Endothelial cell of hepatic sinusoid (primary cell): Measurements from ENCODE around the gene DGKB.

Source experiments
- in situ Hi-C: cut with HindIII; loops from 2 replicates; pipeline ENCODE4 v1.10.0; 2017; ENCODE audit warnings: low sequenced_read_pairs

The DGKB gene

DNA sequence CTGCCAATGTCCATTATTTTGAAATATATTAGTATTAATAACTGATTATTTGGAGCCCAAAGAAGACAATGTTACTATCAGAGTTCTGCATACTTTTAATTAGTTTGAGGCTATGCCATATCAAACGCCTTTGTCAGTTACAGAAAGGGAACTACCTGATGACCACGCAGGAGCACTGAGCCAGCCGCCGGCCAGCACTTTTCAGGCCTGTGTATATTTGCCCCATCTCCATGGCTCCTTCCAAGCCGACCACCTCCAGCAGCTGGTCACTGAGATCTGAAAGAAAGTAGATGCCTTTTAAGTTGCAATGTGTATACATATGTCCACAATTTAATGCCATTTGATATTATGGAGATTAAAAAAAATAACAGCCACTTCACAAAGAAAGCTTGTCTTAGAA lies 724.7 kb downstream of the DGKB start:
- in situ Hi-C loops = no loop called here

DNA sequence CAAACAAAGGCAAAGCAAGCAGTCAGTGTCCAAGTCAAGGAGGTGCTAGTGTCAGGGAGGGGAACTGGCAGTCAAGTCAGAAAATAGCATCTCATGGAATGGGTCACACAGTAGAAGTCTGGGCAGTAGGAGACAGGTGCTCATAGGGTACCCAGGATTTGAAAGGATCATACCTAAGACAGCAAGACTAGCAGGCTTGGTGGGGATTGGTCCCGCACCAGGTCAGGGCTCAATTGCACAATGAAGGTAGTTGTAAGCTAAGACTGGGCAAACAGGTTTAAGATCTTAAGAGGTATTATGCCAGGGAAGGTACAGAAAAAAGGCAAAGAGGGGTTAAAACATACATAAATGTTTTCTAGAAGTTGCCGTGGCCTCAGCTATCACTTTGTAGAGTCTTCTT lies 731.7 kb downstream of the DGKB start:
- in situ Hi-C loops = no loop called here

DNA sequence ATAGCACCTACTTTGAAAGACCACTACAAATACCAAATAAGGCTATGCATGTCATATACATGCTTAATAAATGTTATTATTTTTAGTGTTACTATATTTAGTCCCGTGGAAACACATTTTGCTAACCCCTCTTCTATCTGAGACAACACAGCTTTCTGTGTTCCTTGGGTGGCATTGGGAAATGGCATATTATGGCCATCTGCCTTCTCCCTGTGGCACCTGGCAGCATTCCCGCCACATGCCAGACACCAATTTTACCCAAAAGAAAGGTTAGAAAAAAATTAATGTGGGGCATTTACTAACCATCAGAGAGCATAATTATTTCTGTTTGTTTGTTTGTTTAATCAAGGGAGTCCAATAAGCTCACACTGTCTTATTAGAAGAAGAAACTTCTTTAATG lies 744.4 kb downstream of the DGKB start:
- in situ Hi-C loops = no loop called here

DNA sequence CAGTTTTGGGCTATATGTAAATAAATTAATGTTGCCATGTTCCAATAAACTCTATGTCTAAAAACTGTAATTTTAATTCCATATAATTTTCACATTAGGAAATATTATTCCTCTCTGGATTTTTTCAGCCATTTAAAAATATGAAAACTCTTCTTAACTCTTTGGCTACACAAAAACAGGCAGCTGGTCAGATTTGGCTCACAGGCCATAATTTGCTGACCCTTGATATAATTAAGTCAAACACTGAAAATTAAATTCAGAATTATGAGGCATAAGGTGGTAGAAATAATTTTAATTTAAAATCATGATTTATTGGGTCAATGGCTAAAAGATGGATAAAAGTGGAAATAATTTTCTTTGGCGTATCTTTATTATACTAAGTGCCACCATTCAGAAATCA lies 746.1 kb downstream of the DGKB start:
- in situ Hi-C loops = no loop called here

DNA sequence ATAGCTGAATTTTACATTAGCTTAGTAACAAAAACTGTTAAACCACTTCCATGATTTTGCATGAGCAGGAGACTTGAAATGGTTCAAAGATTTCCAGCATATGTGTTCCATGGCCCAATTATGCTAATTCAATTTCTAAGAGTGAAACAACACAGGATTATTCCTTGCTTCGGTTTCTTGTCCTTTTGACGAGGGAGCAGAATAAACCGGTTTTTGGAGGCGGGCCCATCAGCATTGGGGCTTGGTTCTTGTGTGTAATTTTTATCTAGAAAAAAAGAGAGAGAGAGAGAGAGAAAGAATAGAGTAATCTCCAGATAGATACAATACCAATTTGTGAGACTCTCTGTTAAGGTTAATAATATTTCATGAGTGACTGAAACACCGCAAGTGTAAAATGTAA lies 753.6 kb downstream of the DGKB start:
- in situ Hi-C loops = no loop called here

DNA sequence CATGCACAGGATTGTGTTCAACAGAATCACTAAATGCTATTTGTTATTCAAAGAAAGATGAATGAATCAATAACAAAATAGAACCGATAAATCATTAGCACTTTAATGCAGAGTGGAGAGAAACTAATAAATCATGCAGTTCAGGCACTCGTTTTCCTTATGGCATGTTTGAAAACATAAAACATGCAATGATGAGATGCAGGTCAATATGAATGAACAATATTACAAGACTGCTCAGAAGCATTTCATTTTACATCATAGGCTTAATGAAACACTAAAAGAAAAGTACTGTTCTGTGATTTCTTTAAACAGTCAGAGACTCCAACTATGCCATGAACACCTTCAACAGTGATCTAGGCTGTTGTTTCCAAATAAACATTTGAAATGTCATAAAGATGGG lies 755.0 kb downstream of the DGKB start:
- in situ Hi-C loops = no loop called here

DNA sequence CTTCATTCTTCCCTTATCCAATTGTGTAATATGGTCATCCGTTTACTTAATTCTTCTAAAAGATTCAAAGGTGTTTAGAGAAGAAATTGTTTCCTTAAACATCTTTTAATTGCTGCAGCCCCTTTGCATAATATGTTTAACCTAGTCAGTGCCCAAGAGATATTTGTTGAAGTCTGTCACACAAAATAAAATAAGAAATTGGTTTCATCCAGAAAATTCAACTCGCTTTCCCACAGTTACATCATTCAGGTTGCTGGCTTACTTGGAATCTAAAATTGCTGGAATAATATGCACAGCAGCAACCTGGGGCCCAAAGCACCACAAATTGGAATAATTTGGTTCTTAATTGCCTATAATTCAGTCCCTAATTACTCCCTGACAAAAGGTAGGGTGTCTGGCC lies 758.0 kb downstream of the DGKB start:
- in situ Hi-C loops = no loop called here

DNA sequence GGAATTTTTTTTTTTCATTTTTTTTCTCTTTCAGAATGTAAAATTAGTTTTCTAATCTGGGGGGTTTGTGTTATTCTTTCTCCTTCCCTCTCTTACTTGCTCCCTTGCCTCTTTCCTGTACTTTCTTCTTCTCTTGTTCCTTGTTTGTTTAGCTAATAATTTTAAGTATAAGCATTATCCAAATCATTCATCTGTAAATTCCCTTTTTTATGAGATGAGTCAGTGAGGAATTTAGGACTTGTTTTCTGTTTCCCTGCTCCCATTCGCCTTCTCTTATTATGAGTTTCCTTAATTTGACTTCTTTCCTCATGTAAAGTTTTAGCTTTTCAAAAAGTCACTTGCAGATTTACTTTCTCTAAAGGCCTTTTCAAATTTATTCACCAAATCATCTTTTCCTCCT lies 758.4 kb downstream of the DGKB start:
- in situ Hi-C loops = no loop called here

DNA sequence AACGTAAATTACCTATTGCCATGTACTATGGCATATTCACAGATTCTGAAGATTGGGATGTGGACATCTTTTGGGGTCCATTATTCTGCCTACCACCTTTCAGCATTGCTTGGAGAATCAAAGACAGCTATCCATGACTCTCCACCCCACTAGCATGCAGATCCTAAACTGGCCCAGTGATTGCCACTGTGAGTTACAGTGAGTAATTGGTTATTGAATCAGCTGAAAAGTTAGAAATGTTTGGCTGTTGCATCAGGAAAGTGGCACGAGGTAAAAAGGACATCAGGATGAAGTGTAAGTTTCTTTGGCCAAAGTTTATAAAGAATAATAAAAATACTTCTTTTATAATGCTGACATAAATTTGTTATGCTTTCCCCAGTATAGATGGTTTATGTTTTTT lies 764.9 kb downstream of the DGKB start:
- in situ Hi-C loops = no loop called here

DNA sequence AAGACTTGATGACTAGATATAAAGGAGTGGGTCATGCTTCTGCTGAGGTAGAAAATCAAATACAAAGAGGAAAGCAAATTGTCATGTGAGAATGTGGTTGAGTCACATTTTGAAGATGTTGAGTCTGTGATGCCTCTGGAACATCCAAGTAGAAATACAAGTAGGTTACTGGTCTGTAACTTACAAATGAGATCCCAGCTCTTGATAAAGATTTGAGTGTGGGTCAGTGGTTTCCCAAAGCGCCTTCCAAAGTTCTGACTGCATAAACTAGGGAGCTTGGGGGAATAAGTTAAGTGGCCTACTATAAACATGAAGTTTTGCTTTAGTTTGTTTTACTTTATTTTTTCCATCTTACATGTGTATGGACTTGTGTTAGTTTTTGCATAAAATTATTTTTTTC lies 768.8 kb downstream of the DGKB start:
- in situ Hi-C loops = loop anchor here (5.0 kb wide), 1 partner anchor 76 kb away; no protein-coding TSS in a partner anchor

DNA sequence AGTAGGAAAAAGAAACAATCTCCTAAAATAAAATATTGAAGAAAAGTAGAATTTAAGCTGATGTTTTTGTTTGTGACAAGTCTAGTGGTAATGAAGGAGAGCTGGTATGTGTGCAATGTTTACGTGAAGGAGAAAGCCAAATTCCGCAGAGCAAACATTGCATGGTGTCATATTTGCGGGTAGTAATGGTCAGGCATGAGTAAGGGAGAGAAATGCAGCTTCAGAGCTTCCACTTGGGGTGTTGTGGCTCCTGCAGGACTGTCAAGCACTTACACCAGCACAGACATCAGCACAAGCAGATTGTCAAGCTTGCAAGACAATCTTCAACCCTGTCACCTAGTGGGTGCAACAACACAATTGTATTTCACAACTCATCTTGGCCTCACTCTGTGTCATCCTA lies 776.6 kb downstream of the DGKB start:
- in situ Hi-C loops = no loop called here

DNA sequence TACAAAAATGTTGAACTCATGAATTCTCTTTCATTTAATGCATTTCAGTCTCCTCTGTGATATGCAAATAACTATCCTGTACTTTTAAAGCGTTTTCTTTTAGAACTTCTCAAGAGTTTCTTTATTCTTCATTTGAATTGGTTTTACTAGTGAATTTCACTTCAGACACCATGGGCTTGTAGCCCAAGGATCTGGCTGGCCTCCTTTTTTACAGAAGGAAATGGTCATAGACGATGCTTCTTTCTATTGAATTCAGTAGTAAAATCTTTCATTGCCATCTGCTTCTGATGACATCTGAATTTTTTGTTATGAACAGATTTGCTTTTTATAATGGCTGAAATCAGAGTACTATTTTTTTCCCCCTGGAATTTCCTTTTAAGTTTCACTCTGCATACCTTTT lies 777.8 kb downstream of the DGKB start:
- in situ Hi-C loops = no loop called here

DNA sequence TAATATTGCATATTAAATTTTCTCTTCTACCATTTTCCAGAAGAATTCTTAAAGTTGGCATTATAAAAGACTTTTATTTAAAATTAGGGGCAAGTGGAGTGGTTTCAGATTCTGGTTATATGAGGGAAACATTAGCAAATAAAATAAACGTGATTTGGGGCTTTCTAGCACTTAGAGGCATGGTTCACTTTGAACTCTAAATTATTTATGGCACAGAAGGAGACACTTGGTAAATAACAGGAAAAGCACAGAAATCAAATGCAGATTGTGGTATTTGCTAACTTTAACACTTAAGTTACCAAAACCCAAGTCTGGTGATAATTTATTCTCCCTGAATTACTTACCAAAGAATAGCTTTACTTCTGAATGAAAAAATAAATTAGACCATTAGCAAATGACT lies 778.6 kb downstream of the DGKB start:
- in situ Hi-C loops = no loop called here

DNA sequence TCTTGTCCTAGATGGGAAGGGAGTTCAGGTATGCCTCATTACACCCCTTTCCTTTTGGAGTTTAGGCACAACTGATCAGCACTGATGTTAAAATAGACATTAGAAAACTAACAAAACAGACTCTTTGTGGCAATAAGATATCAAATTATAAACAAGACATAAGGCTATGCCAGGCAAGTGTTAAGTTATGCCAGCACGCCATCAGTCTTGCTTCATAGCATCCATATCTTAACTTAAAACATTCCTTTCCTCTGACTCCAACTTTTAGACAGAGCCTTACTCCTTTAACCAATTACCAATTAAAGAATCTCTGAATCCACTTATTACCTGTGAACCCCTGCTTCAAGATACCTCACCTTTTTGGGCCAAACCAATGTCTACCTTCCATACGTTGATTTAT lies 786.9 kb downstream of the DGKB start:
- in situ Hi-C loops = no loop called here

DNA sequence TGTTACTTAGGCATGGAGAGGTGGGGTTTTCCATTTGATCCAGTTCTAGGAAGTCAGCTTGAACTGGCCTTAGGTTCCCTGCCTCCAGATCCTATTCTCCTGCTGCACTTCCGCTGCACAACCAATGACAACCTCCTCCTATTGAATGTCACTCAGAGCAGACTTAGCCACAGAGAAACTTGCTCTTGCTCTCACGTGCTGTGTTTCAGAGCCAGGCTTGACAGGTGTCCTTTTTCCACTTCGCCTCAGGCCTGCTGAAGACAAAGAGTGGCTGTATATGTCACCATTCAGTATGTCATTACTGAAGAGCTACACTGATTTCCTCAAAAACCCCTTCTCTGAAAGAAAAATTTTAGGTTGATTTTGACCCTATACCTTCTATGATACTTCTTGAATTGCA lies 797.7 kb downstream of the DGKB start:
- in situ Hi-C loops = no loop called here

DNA sequence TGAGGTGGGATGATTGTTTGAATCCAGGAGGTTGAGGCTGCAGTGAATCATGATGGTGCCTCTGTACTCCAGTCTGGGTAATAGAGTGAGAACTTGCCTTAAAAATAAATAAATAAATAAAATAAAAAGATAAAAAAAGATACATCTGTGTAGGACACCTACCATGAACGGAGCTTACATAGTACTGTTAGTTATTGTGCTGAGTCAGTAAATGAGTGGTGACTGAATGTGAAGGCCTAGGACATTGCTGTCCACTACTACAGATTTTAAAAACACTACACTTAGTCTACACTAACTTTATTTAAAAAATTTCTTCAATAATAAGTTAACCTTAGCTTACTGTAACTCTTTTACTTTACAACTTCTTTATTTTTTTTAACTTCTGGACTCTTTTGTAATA lies 806.4 kb downstream of the DGKB start:
- in situ Hi-C loops = no loop called here

DNA sequence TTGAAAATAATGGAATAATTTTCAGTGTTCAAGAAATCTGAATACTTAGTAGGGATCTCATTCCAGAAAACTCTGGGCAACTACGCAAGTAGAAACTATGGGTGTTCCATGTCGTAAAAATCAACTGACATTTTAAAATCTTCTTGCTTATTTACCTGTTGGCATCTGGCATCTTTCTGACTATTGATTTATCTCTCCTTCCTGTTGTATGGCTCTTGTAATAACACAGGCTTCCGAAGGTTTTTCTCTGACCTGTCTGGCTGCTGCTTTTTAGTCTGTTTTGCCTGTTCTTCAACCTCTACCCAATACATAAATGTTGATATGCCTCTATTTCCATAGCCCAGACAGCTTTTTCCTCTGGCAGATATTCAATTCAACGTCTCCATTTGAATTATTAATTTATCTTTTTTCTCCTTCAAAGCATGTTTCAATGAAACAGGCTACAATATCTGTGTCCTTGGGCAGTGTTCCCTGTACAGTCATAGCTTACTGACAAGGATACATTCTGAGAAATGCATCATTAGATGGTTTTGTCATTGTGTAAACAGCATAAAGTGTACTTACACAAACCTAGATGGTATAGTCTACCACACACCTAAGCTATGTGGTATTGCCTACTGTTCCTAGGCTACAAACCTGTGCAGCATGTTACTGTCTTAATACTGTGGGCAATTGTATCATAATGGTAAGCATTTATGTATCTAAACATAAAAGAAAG lies 807.2 kb downstream of the DGKB start:
- in situ Hi-C loops = no loop called here
